Upper lobe of right lung (tissue), 1 donor: ENCODE measurements around the gene OPCML. TPM values are rescaled to one million over a fixed set of nuclear protein-coding genes. Genes with fewer than 3 reads are reported as not detected.

ENCODE experiments used
- ATAC-seq: fragments of 200-7000 bp; cut with Tn5 transposase; one replicate; pipeline ENCODE4 v1.9.1; 2020; ENCODE audit warnings: mild to moderate bottlenecking, moderate library complexity
- DNase-seq: peaks from one replicate; pipeline ENCODE4 v3.0.0-alpha.2; 2020
- H3K27ac ChIP-seq: fragments of 200-600 bp; one replicate; pipeline ENCODE4 v1.8.0; 2022
- H3K27me3 ChIP-seq: fragments of 200-600 bp; one replicate; pipeline ENCODE4 v1.8.0; 2022; ENCODE audit warnings: mild to moderate bottlenecking
- H3K36me3 ChIP-seq: fragments of 200-600 bp; one replicate; pipeline ENCODE4 v1.8.0; 2022
- H3K4me1 ChIP-seq: fragments of 200-600 bp; one replicate; pipeline ENCODE4 v1.8.0; 2022
- H3K4me3 ChIP-seq: fragments of 200-600 bp; one replicate; pipeline ENCODE4 v1.8.0; 2022; ENCODE audit warnings: mild to moderate bottlenecking
- H3K9me3 ChIP-seq: fragments of 200-600 bp; one replicate; pipeline ENCODE4 v1.8.0; 2022
- intact Hi-C: fragments of 100-400 bp; cut with DNase I; formaldehyde crosslinking; loops from one replicate; pipeline ENCODE4 v1.11.0; 2022
- total RNA-seq: library from RNA; stranded (reverse); fragmentation: NEBNext Ultra II Directional; extraction: Animal tissue kit (Norgen Biotek cat#: 25700); gene quantifications from one replicate; pipeline ENCODE4 v1.2.1, GENCODE V29; 2021
- TF ChIP-seq, protein P1 (sequence below): fragments of 200-600 bp; IDR thresholded peaks from one replicate; pipeline ENCODE4 v1.8.0; 2022; ENCODE audit warnings: antibody characterized with exemption
- donor health status: DM: no; HTN: yes; CAD: no; lungs with severe emphysema.

Gene OPCML
- total RNA-seq, 1 donor from 2014 or later: not detected

DNA sequence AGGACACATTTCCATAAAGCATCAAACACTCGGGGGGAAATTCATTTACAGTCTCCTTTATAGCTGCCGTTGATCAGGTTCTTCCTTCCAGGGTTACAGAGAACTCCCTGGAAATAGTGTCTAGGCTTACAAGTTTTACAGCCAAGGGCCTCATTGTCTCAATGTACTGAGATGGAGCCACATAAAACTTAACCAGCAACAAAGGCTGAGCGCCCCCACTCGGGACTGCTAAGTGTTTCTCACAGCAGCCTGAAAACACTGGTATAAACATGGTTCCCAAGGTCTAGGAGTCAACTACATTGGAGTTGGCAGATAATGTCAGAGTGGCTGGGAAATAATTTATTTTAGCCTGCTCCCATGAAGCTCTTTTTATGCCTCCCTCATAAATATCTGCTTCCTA, 686.2 kb downstream of the OPCML start:
- Histone ChIP-seq H3K4me3 (no peak overlapping the region), H3K4me1 (no peaks in the 10 kb centered on the region), H3K27ac (no peak overlapping the region), H3K36me3 (no peaks in the 10 kb centered on the region), H3K9me3 (no peaks in the 10 kb centered on the region), H3K27me3 (no peaks in the 10 kb centered on the region)
- TF ChIP-seq, protein P1, sequence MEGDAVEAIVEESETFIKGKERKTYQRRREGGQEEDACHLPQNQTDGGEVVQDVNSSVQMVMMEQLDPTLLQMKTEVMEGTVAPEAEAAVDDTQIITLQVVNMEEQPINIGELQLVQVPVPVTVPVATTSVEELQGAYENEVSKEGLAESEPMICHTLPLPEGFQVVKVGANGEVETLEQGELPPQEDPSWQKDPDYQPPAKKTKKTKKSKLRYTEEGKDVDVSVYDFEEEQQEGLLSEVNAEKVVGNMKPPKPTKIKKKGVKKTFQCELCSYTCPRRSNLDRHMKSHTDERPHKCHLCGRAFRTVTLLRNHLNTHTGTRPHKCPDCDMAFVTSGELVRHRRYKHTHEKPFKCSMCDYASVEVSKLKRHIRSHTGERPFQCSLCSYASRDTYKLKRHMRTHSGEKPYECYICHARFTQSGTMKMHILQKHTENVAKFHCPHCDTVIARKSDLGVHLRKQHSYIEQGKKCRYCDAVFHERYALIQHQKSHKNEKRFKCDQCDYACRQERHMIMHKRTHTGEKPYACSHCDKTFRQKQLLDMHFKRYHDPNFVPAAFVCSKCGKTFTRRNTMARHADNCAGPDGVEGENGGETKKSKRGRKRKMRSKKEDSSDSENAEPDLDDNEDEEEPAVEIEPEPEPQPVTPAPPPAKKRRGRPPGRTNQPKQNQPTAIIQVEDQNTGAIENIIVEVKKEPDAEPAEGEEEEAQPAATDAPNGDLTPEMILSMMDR: no peak
- no peak for DNase-seq
- ATAC-seq: no peak
- intact Hi-C loops: no loop called here

DNA sequence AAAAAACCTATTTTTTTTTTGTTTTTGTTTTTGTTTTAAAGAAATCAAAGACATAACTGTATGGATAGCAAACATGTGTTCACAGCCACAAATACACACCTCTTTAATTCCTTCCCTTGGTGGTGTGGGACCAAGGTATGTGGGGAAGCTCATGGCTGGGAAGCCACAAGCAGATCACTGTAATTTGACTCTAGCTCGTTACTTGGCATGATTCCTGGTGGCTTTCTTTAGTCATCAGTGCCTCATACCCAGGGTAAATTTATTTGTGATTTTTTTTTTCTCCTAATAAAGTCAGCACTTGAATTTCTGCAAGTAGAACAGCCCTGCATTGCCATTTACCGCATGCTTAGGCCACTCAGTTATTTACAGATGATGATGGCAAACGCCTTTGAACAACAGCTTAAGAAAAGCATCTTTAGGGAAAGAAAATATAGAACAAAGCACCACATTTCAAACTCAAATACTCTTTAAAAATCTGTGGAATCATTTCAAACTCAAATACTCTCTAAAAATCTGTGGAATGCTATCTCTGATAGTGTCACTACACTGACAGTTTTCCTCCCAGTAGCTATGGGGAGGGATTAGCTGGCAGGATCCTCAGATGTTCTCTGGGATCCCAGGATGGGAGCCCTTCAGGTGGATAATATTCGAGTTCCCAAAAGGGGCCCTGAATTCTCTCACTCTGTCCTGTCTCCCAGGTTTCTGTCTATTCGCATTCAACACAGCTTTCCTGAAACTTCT, 687.2 kb downstream of the OPCML start:
- no peaks in the 10 kb centered on the region for H3K9me3 ChIP-seq
- no peak overlapping the region for H3K27ac ChIP-seq
- ATAC-seq: no peak
- H3K4me1 ChIP-seq: no peaks in the 10 kb centered on the region
- intact Hi-C loops: no loop called here
- H3K4me3 ChIP-seq: no peak overlapping the region
- no peaks in the 10 kb centered on the region for H3K27me3 ChIP-seq
- TF ChIP-seq, protein P1: no peak
- H3K36me3 ChIP-seq: no peaks in the 10 kb centered on the region
- no peak for DNase-seq

DNA sequence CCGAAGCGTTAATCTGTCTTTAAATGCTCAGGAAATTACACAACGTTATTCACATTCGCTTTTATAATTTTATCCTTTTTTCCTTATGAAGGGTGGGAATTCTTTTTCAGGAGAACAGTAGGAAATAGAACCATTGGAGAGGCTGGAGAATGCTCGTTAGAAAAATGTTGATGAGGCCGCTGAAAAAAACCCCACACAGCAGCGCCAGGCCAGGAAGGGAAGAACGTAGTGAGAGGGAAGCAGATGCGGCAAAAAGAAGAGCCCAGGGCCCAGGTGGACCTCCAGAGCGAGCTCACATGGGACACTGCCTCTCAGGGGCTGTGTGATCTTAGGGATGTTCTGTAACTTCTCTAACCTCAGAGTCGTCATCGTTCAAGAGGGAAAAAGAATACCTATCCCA, 691.6 kb downstream of the OPCML start:
- H3K27me3 ChIP-seq: no peaks in the 10 kb centered on the region
- H3K4me1 ChIP-seq: no peaks in the 10 kb centered on the region
- H3K4me3 ChIP-seq: no peak overlapping the region
- H3K9me3 ChIP-seq: no peaks in the 10 kb centered on the region
- no peak for DNase-seq
- H3K27ac ChIP-seq: no peak overlapping the region
- TF ChIP-seq, protein P1: no peak
- ATAC-seq: no peak
- no peaks in the 10 kb centered on the region for H3K36me3 ChIP-seq
- intact Hi-C loops: no loop called here

DNA sequence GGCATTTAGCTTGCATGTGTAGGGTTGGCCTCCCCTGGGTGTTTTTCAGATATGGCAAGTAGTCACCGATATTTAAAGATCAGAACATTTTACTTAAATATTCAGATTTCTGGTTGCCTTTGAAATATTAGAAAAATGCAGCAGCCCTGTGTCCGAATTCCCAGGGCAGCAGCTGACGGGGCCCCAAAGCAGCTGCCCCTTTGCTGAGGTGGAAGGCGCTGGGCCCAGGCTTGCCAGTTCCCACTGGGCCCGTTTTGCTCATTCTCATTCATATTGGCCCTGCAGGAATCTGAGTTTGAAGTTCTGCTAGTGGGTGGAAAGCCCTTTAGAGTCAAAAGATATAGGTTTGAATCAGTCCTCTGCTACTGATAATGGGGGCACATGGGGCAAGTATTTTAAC, 692.1 kb downstream of the OPCML start:
- Histone ChIP-seq H3K4me1 (no peaks in the 10 kb centered on the region), H3K27ac (no peak overlapping the region), H3K27me3 (no peaks in the 10 kb centered on the region), H3K4me3 (no peak overlapping the region), H3K9me3 (no peaks in the 10 kb centered on the region), H3K36me3 (no peaks in the 10 kb centered on the region)
- TF ChIP-seq, protein P1: no peak
- DNase-seq (no peak), ATAC-seq (no peak)
- intact Hi-C loops: no loop called here

DNA sequence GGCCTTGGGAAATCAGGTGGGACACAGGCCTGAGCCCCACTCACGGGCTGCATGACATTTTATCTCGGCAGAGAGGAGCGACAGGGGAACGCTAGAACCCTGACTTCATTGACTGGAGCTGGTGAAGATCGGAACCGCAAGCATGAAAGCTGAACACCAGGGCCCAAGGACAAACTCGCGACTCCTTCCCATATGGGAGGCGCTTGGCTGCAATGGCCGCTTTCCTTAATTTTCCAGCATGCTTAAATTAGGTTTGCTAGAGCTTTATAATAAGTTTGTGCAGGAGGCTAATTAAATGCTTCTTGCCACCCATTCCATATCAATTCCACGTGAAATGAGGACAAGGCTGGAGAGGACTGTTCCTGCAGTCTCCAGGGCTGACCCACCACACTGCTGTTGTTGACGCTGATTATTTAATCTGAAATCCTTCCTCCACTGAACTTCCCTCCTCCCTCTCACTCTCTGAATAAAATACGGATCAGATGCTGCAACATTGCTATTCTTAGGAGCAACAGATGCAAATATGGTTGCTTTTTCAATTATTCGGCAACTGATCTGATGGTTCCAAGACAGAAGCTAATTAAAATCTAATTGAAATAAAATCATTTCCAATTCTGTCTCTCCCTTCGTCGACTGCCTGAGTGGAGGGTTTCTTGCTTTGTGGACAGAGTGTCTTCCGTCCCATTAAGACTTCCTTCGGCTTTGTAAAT, 692.9 kb downstream of the OPCML start:
- H3K36me3 ChIP-seq: no peaks in the 10 kb centered on the region
- TF ChIP-seq, protein P1: no peak

More for the DNA sequence above, 692.9 kb downstream of the OPCML start:
- no peaks in the 10 kb centered on the region for H3K4me1 ChIP-seq
- no peak overlapping the region for H3K4me3 ChIP-seq
- ATAC-seq (no peak), DNase-seq (no peak)
- H3K9me3 ChIP-seq: no peaks in the 10 kb centered on the region
- intact Hi-C loops: no loop called here
- H3K27me3 ChIP-seq: no peaks in the 10 kb centered on the region
- no peak overlapping the region for H3K27ac ChIP-seq
